ENCODE results near the gene RAB23. TPM values are rescaled to one million over a fixed set of nuclear protein-coding genes. Genes with fewer than 3 reads are reported as not detected.

RAB23 gene
- total and polyA plus RNA-seq, 2 donors (not counting 3 experiments of a cell fraction or from before 2014, with no cell fraction given): 3.4 to 9.4 TPM

GRCh38 chr6:57268294-57268640 lies 46.2 kb upstream of the RAB23 start:
- Histone ChIP-seq H3K79me2 (ENCODE audit: control insufficient read depth, insufficient read depth, low read length) (no peaks in the 10 kb centered on the region), H3K9me1 (replicated peaks; ENCODE audit: control insufficient read depth, extremely low read depth, insufficient read depth, low read length) (no peaks in the 10 kb centered on the region), H3K4me3 (replicated peaks in 1 of 3; ENCODE audit: insufficient read depth in 1 of 3, low read depth in 1 of 3, low read length in 3 of 3) (no peak overlapping the region), H3K4me1 (ENCODE audit: control insufficient read depth, extremely low read depth, insufficient read depth, low read length) (peaks cover 17% of the 10 kb centered on the region), H2AFZ (ENCODE audit: low read depth, low read length) (no peak overlapping the region), H3K27me3 (ENCODE audit: control insufficient read depth in 2 of 2, insufficient read depth in 2 of 2, low read length in 2 of 2) (no peaks in the 10 kb centered on the region), H3K36me3 (ENCODE audit: control insufficient read depth in 2 of 2, extremely low read depth in 1 of 2, insufficient read depth in 2 of 2, low read length in 2 of 2) (no peaks in the 10 kb centered on the region), H3K27ac (ENCODE audit: insufficient read depth, low read depth, low read length) (no peak overlapping the region), H3K4me2 (ENCODE audit: insufficient read depth, low read length) (no peak overlapping the region), H4K20me1 (replicated peaks; ENCODE audit: control insufficient read depth, extremely low read depth, insufficient read depth, low read length) (no peaks in the 10 kb centered on the region), H3K9ac (replicated peaks; ENCODE audit: extremely low read depth, insufficient read depth, low read length) (no peak overlapping the region), H3K9me3 (replicated peaks; ENCODE audit: control insufficient read depth, insufficient read depth, low read length) (no peaks in the 10 kb centered on the region)
- no peak for FAIRE-seq
- DNase-seq (ENCODE audit: low read depth, low spot score): no peak
- POLR2A ChIA-PET: no interaction called here
- dilution Hi-C loops (cut with MboI; ENCODE audit: extremely low pct_ligation_motif_present, low sequenced_read_pairs): no loop called here
- TF ChIP-seq FOS (IDR thresholded peaks at IDR 0.05; ENCODE audit: borderline replicate concordance, insufficient read depth, low read length) (no peak), GATA2 (IDR thresholded peaks at IDR 0.05; ENCODE audit: insufficient read depth, insufficient read length, low read depth, low read length) (no peak), EZH2 (IDR thresholded peaks at IDR 0.05; ENCODE audit: borderline replicate concordance, low read depth, low read length, severe bottlenecking) (no peak), POLR2A (IDR thresholded peaks at IDR 0.05; ENCODE audit: low read depth, low read length) (no peak), MAX (IDR thresholded peaks at IDR 0.05; ENCODE audit: insufficient read depth, insufficient read length) (no peak), MYC (IDR thresholded peaks at IDR 0.05; ENCODE audit: low read depth, low read length) (no peak), JUN (IDR thresholded peaks at IDR 0.05; ENCODE audit: borderline replicate concordance, insufficient read depth, insufficient read length, low read depth) (no peak), POLR2AphosphoS5 (IDR thresholded peaks at IDR 0.05; ENCODE audit: insufficient read depth, low read depth, low read length) (no peak), CTCF (IDR thresholded peaks at IDR 0.05; ENCODE audit: extremely low read depth in 1 of 2, insufficient read depth in 1 of 2, low read depth in 1 of 2, low read length in 2 of 2) (no peak)
- CTCF ChIA-PET: interaction anchor here (0.9 to 1.6 kb wide), 12 partner anchors 9 to 364 kb away, joined by 3 to 51 read pairs (median 4); partner anchors contain the start of genes BEND6, PRIM2 and RAB23
- intact Hi-C loops (cut with micrococcal nuclease): loop anchor here (1.0 kb wide), 1 partner anchor 48 kb away; no protein-coding TSS in a partner anchor
- no TSS peak for BruUV-seq (replicated peaks)
